K562 (cell line): Measurements from ENCODE around the gene TMEM204. TPM values are rescaled to one million over a fixed set of nuclear protein-coding genes. Genes with fewer than 3 reads are reported as not detected.
A peak's percentile ranks its signal among the peaks of the same experiment; 100 is the strongest.

Experiments
- BDP1 ChIP-seq: IDR thresholded peaks from 3 replicates; pipeline ENCODE4 v1.6.1; 2011; ENCODE audit not compliant: insufficient read length, insufficient read depth
- CBX1 ChIP-seq: sonication (generic); IDR thresholded peaks from 2 replicates; pipeline ENCODE4 v1.6.1; 2016; ENCODE audit warnings: antibody characterized with exemption, low read depth, mild to moderate bottlenecking
- CGGBP1 ChIP-seq: fragments of 250-450 bp; sonication (Bioruptor Pico); IDR thresholded peaks from 2 replicates; pipeline ENCODE4 v1.9.0; 2021; ENCODE audit warnings: mild to moderate bottlenecking
- EWSR1 ChIP-seq: fragments of 450-650 bp; IDR thresholded peaks from 2 replicates; pipeline ENCODE4 v1.6.1; 2018; ENCODE audit warnings: borderline replicate concordance, mild to moderate bottlenecking, low read depth, moderate library complexity; ENCODE audit not compliant: partially characterized antibody
- FOXA3 ChIP-seq, 2 experiments: fragments of 450-650 bp in 1 of 2; sonication (generic) in 1 of 2; formaldehyde crosslinking; IDR thresholded peaks in 1 of 2; conservative IDR thresholded peaks in 1 of 2; 2 replicates each; pipeline versions ENCODE4 v1.4.0 to v1.8.0; 2020 to 2022; ENCODE audit warnings: mild to moderate bottlenecking in 2 of 2, missing genetic modification reagents in 1 of 2
- GABPB1 ChIP-seq: sonication (generic); formaldehyde crosslinking; IDR thresholded peaks from 2 replicates; pipeline ENCODE4 v1.8.0; 2022; ENCODE audit warnings: mild to moderate bottlenecking, missing genetic modification reagents
- POLR2AphosphoS5 ChIP-seq: IDR thresholded peaks from 2 replicates; pipeline ENCODE4 v1.6.1; 2011; ENCODE audit warnings: mild to moderate bottlenecking, low read depth, low read length, moderate library complexity; ENCODE audit not compliant: control insufficient read depth, insufficient read depth
- PPARD ChIP-seq: fragments of 250-450 bp; sonication (Bioruptor Pico); IDR thresholded peaks from 2 replicates; pipeline ENCODE4 v1.8.0; 2022; ENCODE audit warnings: inconsistent platforms, mild to moderate bottlenecking, moderate library complexity
- SIX5 ChIP-seq, 2 experiments: IDR thresholded peaks; 2 replicates each; pipeline ENCODE4 v1.6.1; 2011; ENCODE audit warnings: low read length in 2 of 2, borderline replicate concordance in 1 of 2, low read depth in 1 of 2, mild to moderate bottlenecking in 1 of 2, moderate library complexity in 1 of 2; ENCODE audit not compliant: insufficient read depth in 1 of 2
- TOE1 ChIP-seq, 2 experiments: fragments of 450-650 bp in 1 of 2; sonication (generic) in 1 of 2; formaldehyde crosslinking in 1 of 2; IDR thresholded peaks; 2 replicates each; pipeline versions ENCODE4 v1.7.1 to v1.8.0; 2016 to 2022; ENCODE audit warnings: borderline replicate concordance in 2 of 2, mild to moderate bottlenecking in 2 of 2, antibody characterized with exemption in 1 of 2, inconsistent platforms in 1 of 2, low read depth in 1 of 2, missing genetic modification reagents in 1 of 2, moderate library complexity in 1 of 2
- ZNF23 ChIP-seq: fragments of 250-450 bp; sonication (Bioruptor Pico); IDR thresholded peaks from 2 replicates; pipeline ENCODE4 v1.4.0; 2020; ENCODE audit warnings: mild to moderate bottlenecking
- ZNF589 ChIP-seq: fragments of 200-800 bp; sonication (Bioruptor generic); IDR thresholded peaks from 2 replicates; pipeline ENCODE4 v1.6.1; 2016; ENCODE audit warnings: low read depth, missing genetic modification characterization, missing compliant biosample characterization
- polyA plus RNA-seq, 8 experiments: library from polyadenylated mRNA; depleted of rRNA in 4 of 8; stranded (reverse) in 5 of 8; unstranded in 3 of 8; fragments of >200 nt; fragmentation: Nextera tagmentation in 2 of 8; fragmentation: Illumina TruSeq in 1 of 8; extraction: Ambion mirVana in 2 of 8; extraction: Trizol in 1 of 8; gene quantifications; 2 replicates each; pipeline versions ENCODE4 v1.2.1 to v1.2.3, GENCODE V29; 2011 to 2014; ENCODE audit warnings: inconsistent platforms in 1 of 8, missing spikeins in 1 of 8
- total RNA-seq, 7 experiments: library from RNA; depleted of rRNA in 6 of 7; stranded (reverse); fragments of >200 nt in 6 of 7; fragmentation: Illumina TruSeq in 2 of 7; extraction: Trizol in 2 of 7; gene quantifications; 2 replicates each; pipeline versions ENCODE4 v1.2.1 to v1.2.3, GENCODE V29; 2011 to 2021; ENCODE audit warnings: low replicate concordance in 1 of 7
- TF ChIP-seq, protein P1 (sequence below): sonication (generic); formaldehyde crosslinking; IDR thresholded peaks from 2 replicates; pipeline ENCODE4 v1.8.0; 2022; ENCODE audit warnings: mild to moderate bottlenecking, missing genetic modification reagents
- TF ChIP-seq, protein P2 (sequence below), 3 experiments: fragments of 200-800 bp in 1 of 3; fragments of 250-450 bp in 1 of 3; fragments of 450-650 bp in 1 of 3; sonication (Bioruptor Pico) in 1 of 3; sonication (Bioruptor generic) in 1 of 3; formaldehyde crosslinking in 1 of 3; IDR thresholded peaks; 2 replicates each; pipeline versions ENCODE4 v1.6.1 to v1.8.0; 2016 to 2022; ENCODE audit warnings: mild to moderate bottlenecking in 2 of 3, missing genetic modification characterization in 2 of 3, missing compliant biosample characterization in 1 of 3, moderate library complexity in 1 of 3

The TMEM204 gene
- total and polyA plus RNA-seq, 9 of the 15 experiments (the other 6 are each of a cell fraction or from before 2014, with no cell fraction given), result 0.04 to 0.18 TPM; not detected in 7

GRCh38 chr16:1492923-1493745 is 40.3 kb upstream of the TMEM204 start, which contains the start of gene TELO2 (continued):
- TF ChIP-seq, protein P1, sequence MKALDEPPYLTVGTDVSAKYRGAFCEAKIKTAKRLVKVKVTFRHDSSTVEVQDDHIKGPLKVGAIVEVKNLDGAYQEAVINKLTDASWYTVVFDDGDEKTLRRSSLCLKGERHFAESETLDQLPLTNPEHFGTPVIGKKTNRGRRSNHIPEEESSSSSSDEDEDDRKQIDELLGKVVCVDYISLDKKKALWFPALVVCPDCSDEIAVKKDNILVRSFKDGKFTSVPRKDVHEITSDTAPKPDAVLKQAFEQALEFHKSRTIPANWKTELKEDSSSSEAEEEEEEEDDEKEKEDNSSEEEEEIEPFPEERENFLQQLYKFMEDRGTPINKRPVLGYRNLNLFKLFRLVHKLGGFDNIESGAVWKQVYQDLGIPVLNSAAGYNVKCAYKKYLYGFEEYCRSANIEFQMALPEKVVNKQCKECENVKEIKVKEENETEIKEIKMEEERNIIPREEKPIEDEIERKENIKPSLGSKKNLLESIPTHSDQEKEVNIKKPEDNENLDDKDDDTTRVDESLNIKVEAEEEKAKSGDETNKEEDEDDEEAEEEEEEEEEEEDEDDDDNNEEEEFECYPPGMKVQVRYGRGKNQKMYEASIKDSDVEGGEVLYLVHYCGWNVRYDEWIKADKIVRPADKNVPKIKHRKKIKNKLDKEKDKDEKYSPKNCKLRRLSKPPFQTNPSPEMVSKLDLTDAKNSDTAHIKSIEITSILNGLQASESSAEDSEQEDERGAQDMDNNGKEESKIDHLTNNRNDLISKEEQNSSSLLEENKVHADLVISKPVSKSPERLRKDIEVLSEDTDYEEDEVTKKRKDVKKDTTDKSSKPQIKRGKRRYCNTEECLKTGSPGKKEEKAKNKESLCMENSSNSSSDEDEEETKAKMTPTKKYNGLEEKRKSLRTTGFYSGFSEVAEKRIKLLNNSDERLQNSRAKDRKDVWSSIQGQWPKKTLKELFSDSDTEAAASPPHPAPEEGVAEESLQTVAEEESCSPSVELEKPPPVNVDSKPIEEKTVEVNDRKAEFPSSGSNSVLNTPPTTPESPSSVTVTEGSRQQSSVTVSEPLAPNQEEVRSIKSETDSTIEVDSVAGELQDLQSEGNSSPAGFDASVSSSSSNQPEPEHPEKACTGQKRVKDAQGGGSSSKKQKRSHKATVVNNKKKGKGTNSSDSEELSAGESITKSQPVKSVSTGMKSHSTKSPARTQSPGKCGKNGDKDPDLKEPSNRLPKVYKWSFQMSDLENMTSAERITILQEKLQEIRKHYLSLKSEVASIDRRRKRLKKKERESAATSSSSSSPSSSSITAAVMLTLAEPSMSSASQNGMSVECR (CRISPR knock-in tag), result peak; percentile 95
- TF ChIP-seq FOXA3 (CRISPR knock-in tag; conservative IDR thresholded peaks at IDR 0.05 in 1 of 2, IDR thresholded peaks at IDR 0.05 in 1 of 2), result peak in 1 of 2 experiments; percentile 95; a peak in 3 of 4 replicates
- no peak for TF ChIP-seq TOE1 (IDR thresholded peaks at IDR 0.05; ENCODE audit: borderline replicate concordance)
- TF ChIP-seq TOE1 (CRISPR knock-in tag; IDR thresholded peaks at IDR 0.05; ENCODE audit: borderline replicate concordance, low read depth), result no peak; the same call in 1 of the 2 replicates
- no peak for TF ChIP-seq BDP1
- TF ChIP-seq, protein P2, sequence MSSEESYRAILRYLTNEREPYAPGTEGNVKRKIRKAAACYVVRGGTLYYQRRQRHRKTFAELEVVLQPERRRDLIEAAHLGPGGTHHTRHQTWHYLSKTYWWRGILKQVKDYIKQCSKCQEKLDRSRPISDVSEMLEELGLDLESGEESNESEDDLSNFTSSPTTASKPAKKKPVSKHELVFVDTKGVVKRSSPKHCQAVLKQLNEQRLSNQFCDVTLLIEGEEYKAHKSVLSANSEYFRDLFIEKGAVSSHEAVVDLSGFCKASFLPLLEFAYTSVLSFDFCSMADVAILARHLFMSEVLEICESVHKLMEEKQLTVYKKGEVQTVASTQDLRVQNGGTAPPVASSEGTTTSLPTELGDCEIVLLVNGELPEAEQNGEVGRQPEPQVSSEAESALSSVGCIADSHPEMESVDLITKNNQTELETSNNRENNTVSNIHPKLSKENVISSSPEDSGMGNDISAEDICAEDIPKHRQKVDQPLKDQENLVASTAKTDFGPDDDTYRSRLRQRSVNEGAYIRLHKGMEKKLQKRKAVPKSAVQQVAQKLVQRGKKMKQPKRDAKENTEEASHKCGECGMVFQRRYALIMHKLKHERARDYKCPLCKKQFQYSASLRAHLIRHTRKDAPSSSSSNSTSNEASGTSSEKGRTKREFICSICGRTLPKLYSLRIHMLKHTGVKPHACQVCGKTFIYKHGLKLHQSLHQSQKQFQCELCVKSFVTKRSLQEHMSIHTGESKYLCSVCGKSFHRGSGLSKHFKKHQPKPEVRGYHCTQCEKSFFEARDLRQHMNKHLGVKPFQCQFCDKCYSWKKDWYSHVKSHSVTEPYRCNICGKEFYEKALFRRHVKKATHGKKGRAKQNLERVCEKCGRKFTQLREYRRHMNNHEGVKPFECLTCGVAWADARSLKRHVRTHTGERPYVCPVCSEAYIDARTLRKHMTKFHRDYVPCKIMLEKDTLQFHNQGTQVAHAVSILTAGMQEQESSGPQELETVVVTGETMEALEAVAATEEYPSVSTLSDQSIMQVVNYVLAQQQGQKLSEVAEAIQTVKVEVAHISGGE (CRISPR knock-in tag; IDR thresholded peaks at IDR 0.05), result no peak; a peak in 2 of 6 replicates
- TF ChIP-seq ZNF589 (CRISPR knock-in tag), result 0 out of 2 replicates have a peak, but pooled peaks have one; percentile 47
- TF ChIP-seq EWSR1, result no peak
- TF ChIP-seq POLR2AphosphoS5, result peak; percentile 35; the same call in 1 of the 2 replicates
- TF ChIP-seq CGGBP1 (CRISPR knock-in tag), result 0 out of 2 replicates have a peak, but pooled peaks have one; percentile 36
- no peak for TF ChIP-seq PPARD (CRISPR knock-in tag)
- no peak for TF ChIP-seq SIX5 (IDR thresholded peaks at IDR 0.05; ENCODE audit: borderline replicate concordance in 1 of 2, insufficient read depth in 1 of 2, low read depth in 1 of 2, low read length in 2 of 2)
- TF ChIP-seq CBX1, result peak; percentile 89; the same call in 1 of the 2 replicates
- no peak for TF ChIP-seq ZNF23
- peak; percentile 58; the same call in 1 of the 2 replicates for TF ChIP-seq GABPB1 (CRISPR knock-in tag)
